ENCODE results near the gene XBP1.

The XBP1 gene

DNA sequence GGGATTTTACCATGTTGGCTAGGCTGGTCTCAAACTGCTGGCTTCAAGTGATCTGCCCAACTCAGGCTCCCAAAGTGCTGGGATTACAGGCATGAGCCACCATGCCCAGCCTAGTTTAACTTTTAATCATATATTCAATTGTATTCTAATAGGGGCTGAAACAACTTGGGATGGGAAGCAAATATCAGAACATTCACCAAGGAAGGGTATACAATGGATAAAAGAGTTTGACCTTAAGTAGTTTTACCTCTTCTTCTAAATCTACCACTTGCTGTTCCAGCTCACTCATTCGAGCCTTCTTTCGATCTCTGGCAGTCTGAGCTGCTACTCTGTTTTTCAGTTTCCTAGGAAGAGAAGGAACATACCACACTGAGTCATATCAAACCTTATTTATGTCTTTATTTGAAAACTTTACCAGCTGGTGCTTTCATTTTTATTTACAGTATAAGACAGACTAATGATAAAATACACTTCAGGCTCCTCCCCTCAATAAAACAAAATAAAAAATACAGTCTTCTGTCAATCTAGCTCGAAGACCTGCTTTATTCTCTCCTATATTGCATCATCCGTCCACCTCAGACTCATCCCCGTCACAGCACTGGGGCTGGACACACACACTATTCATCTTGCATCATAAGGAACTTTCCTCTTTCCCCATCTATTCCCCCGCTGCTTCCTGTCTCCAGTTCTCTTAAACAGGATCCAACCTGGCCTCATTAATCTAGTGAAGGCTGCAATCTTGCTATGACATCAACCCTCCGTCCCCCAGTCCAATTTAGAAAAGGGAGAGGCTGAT lies 1.4 kb downstream of the XBP1 start:
- H3K4me3 ChIP-seq (replicated peaks; ENCODE audit: low read depth, low read length): peak overlapping the region; percentile 98
- TF ChIP-seq, protein P1, sequence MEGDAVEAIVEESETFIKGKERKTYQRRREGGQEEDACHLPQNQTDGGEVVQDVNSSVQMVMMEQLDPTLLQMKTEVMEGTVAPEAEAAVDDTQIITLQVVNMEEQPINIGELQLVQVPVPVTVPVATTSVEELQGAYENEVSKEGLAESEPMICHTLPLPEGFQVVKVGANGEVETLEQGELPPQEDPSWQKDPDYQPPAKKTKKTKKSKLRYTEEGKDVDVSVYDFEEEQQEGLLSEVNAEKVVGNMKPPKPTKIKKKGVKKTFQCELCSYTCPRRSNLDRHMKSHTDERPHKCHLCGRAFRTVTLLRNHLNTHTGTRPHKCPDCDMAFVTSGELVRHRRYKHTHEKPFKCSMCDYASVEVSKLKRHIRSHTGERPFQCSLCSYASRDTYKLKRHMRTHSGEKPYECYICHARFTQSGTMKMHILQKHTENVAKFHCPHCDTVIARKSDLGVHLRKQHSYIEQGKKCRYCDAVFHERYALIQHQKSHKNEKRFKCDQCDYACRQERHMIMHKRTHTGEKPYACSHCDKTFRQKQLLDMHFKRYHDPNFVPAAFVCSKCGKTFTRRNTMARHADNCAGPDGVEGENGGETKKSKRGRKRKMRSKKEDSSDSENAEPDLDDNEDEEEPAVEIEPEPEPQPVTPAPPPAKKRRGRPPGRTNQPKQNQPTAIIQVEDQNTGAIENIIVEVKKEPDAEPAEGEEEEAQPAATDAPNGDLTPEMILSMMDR (IDR thresholded peaks at IDR 0.05; ENCODE audit: low read length, missing control alignments): no peak
- peak; percentile 96 for DNase-seq (ENCODE audit: low read depth)

- DNase-seq (ENCODE audit: low read depth): no peak
- H3K4me3 ChIP-seq (replicated peaks; ENCODE audit: low read depth, low read length): no peak overlapping the region
- TF ChIP-seq, protein P1 (IDR thresholded peaks at IDR 0.05; ENCODE audit: low read length, missing control alignments): no peak
These were observed 4.2 kb downstream of the XBP1 start for GRCh38 chr22:28795932-28796856.

GRCh38 chr22:28795071-28795693 lies 5.2 kb downstream of the XBP1 start:
- H3K4me3 ChIP-seq (replicated peaks; ENCODE audit: low read depth, low read length): no peak overlapping the region
- no peak for DNase-seq (ENCODE audit: low read depth)
- TF ChIP-seq, protein P1 (IDR thresholded peaks at IDR 0.05; ENCODE audit: low read length, missing control alignments): no peak

- TF ChIP-seq, protein P1 (IDR thresholded peaks at IDR 0.05; ENCODE audit: low read length, missing control alignments): no peak
- no peak overlapping the region for H3K4me3 ChIP-seq (replicated peaks; ENCODE audit: low read depth, low read length)
- DNase-seq (ENCODE audit: low read depth): no peak
These were observed 6.3 kb downstream of the XBP1 start for GRCh38 chr22:28793976-28794584.

DNA sequence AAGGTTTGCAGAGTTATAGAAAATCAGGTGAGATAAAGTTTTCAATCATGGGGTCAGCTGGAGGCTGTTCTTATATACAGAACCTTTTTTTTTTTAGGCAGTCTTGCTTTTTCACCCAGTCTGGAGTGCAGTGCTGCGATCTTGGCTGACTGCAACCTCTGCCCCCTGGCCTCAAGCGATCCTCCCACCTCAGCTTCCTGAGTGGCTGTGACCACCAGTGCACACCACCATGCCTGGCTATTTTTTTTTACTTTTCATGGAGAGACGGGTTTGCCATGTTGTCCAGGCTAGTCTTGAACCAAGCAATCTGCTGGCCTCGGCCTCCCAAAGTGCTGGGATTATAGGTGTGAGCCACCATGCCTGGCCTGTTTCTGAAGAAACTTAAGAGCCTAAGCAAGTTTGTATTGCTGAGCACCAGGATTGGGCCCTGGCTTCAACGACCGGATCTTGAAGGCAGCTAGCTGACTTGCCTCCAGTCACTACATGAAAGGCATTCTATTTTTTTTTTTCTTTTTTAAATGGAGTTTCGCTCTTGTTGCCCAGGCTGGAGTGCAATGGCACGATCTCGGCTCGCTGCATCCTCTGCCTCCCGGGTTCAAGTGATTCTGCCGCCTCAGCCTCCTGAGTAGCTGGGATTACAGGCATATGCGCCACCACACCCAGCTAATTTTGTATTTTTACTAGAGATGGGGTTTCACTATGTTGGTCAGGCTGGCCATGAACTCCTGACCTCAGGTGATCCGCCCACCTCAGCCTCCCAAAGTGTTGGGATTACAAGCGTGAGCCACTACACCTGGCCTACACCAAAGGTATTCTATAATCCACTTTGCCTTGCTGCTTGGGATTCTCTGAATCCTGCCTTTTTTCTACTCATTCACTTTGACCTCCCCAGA lies 7.6 kb downstream of the XBP1 start:
- TF ChIP-seq, protein P1 (IDR thresholded peaks at IDR 0.05; ENCODE audit: low read length, missing control alignments): no peak
- H3K4me3 ChIP-seq (replicated peaks; ENCODE audit: low read depth, low read length): no peak overlapping the region
- no peak for DNase-seq (ENCODE audit: low read depth)

All from fibroblast of pulmonary artery (primary cell).